ENCODE data around the gene ZFYVE27.

GRCh38 chr10:97779975-97780374 lies 43.0 kb downstream of the ZFYVE27 start:
- no peak for TF ChIP-seq POLR2A (IDR thresholded peaks at IDR 0.05)
- no peak for TF ChIP-seq CTCF (IDR thresholded peaks at IDR 0.05)

All from Peyer's patch (tissue), 4 donors.